ENCODE data around the gene SPDYE17. TPM values are rescaled to one million over a fixed set of nuclear protein-coding genes. Genes with fewer than 3 reads are reported as not detected.
"Not testable (repeated sequence)": the region's sequence is repeated elsewhere in the genome, so short reads cannot be mapped to it uniquely, and the experiment has no call there.

Gene SPDYE17
- total and polyA plus RNA-seq, 2 of the 8 experiments (the other 6 are each of a cell fraction or from before 2014, with no cell fraction given) = not detected

DNA sequence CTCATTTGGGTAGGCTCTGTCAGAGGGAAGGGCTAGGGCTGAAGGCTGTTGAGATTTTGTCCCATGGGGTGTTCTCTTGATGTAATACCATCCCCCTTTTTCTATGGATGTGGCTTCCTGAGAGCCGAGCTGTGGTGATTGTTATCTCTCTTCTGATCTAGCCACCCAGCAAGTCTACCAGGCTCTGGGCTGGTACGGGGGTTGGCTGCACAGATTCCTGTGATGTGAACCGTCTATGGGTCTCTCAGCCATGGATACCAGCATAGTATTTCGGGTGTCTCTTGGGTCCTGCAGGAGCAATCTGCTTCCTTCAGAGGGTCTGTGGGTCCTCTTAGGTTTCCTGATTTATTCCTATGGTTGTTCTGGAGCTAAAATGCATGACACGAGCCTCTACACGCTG lies 38.9 kb upstream of the SPDYE17 start:
- H2BK15ac ChIP-seq (ENCODE audit: low read length); H3K79me1 ChIP-seq (ENCODE audit: low read depth, low read length); H2AK5ac ChIP-seq (ENCODE audit: low read depth, low read length); H3K4ac ChIP-seq (replicated peaks; ENCODE audit: insufficient read length, low read depth, low read length); H4K20me1 ChIP-seq (replicated peaks in 1 of 2; ENCODE audit: control insufficient read depth in 1 of 2, insufficient read depth in 2 of 2, low read length in 2 of 2); FAIRE-seq; H3K27ac ChIP-seq (ENCODE audit: low read depth, low read length); H3K4me1 ChIP-seq (replicated peaks in 1 of 4; ENCODE audit: control insufficient read depth in 3 of 4, insufficient read depth in 4 of 4, low read length in 3 of 4); H4K8ac ChIP-seq (ENCODE audit: extremely low read depth, insufficient read depth, low read length); DNase-seq (ENCODE audit: low read depth in 1 of 2, low spot score in 2 of 2); H2BK120ac ChIP-seq (replicated peaks; ENCODE audit: low read depth, low read length); H2BK12ac ChIP-seq (ENCODE audit: low read depth, low read length); H3K14ac ChIP-seq (ENCODE audit: insufficient read length); H2BK5ac ChIP-seq (ENCODE audit: low read depth, low read length); H4K91ac ChIP-seq (replicated peaks; ENCODE audit: insufficient read length, low read length); H3K4me2 ChIP-seq (ENCODE audit: insufficient read depth in 1 of 2, low read depth in 2 of 2, low read length in 2 of 2); H3K18ac ChIP-seq (ENCODE audit: extremely low read depth, low read length); H3K9ac ChIP-seq (replicated peaks in 1 of 4; ENCODE audit: extremely low read depth in 1 of 4, low read depth in 3 of 4, low read length in 3 of 4); H3K4me3 ChIP-seq (ENCODE audit: extremely low read depth in 1 of 4, insufficient read depth in 2 of 4, low read depth in 3 of 4, low read length in 4 of 4); H3K23ac ChIP-seq (ENCODE audit: insufficient read length); H3K27me3 ChIP-seq (replicated peaks in 1 of 4; ENCODE audit: control insufficient read depth in 3 of 4, extremely low read depth in 1 of 4, insufficient read depth in 3 of 4, low read length in 3 of 4); H3K36me3 ChIP-seq (ENCODE audit: control insufficient read depth in 2 of 4, insufficient read depth in 4 of 4, low read length in 3 of 4); H4K5ac ChIP-seq (ENCODE audit: insufficient read length, low read depth, low read length); H3K56ac ChIP-seq (replicated peaks; ENCODE audit: insufficient read length, low read depth, low read length); H3K9me3 ChIP-seq (ENCODE audit: insufficient read depth in 2 of 2, low read depth in 1 of 2, low read length in 1 of 2); H2AFZ ChIP-seq (ENCODE audit: low read length); H3K23me2 ChIP-seq (ENCODE audit: low read depth, low read length); H3K79me2 ChIP-seq (ENCODE audit: control insufficient read depth in 1 of 2, insufficient read depth in 2 of 2, low read length in 2 of 2); H2BK20ac ChIP-seq (ENCODE audit: low read length); POLR2A ChIA-PET (ENCODE audit: partially characterized antibody): not testable (repeated sequence)
- CTCF ChIA-PET (ENCODE audit: partially characterized antibody) = interaction anchor here (1.5 kb wide), 1 partner anchor 176 kb away, joined by 3 read pairs; no protein-coding TSS in a partner anchor
- WGBS, 2 experiments (ENCODE audit: extremely low coverage in 1 of 2, insufficient coverage in 1 of 2, insufficient read length in 1 of 2, insufficient replicate concordance in 2 of 2, low coverage in 1 of 2, low lambda C conversion rate in 2 of 2, missing lambda C conversion rate in 1 of 2) = 88% methylated on average over 5 of the region's 6 CpGs; no CpG with 5 or more reads in 1 of the 2 experiments

- H4K91ac ChIP-seq (replicated peaks; ENCODE audit: insufficient read length, low read length); H3K9ac ChIP-seq (replicated peaks in 1 of 4; ENCODE audit: extremely low read depth in 1 of 4, low read depth in 3 of 4, low read length in 3 of 4); H2BK15ac ChIP-seq (ENCODE audit: low read length); H3K27me3 ChIP-seq (replicated peaks in 1 of 4; ENCODE audit: control insufficient read depth in 3 of 4, extremely low read depth in 1 of 4, insufficient read depth in 3 of 4, low read length in 3 of 4); H4K20me1 ChIP-seq (replicated peaks in 1 of 2; ENCODE audit: control insufficient read depth in 1 of 2, insufficient read depth in 2 of 2, low read length in 2 of 2); H3K56ac ChIP-seq (replicated peaks; ENCODE audit: insufficient read length, low read depth, low read length); H3K14ac ChIP-seq (ENCODE audit: insufficient read length); H3K23ac ChIP-seq (ENCODE audit: insufficient read length); H3K79me2 ChIP-seq (ENCODE audit: control insufficient read depth in 1 of 2, insufficient read depth in 2 of 2, low read length in 2 of 2); H3K4me1 ChIP-seq (replicated peaks in 1 of 4; ENCODE audit: control insufficient read depth in 3 of 4, insufficient read depth in 4 of 4, low read length in 3 of 4); H4K5ac ChIP-seq (ENCODE audit: insufficient read length, low read depth, low read length); H2BK5ac ChIP-seq (ENCODE audit: low read depth, low read length); H3K4ac ChIP-seq (replicated peaks; ENCODE audit: insufficient read length, low read depth, low read length); DNase-seq (ENCODE audit: low read depth in 1 of 2, low spot score in 2 of 2); POLR2A ChIA-PET (ENCODE audit: partially characterized antibody); H2BK120ac ChIP-seq (replicated peaks; ENCODE audit: low read depth, low read length); H3K27ac ChIP-seq (ENCODE audit: low read depth, low read length); H3K4me2 ChIP-seq (ENCODE audit: insufficient read depth in 1 of 2, low read depth in 2 of 2, low read length in 2 of 2); H2BK20ac ChIP-seq (ENCODE audit: low read length); CTCF ChIA-PET (ENCODE audit: partially characterized antibody); H3K36me3 ChIP-seq (ENCODE audit: control insufficient read depth in 2 of 4, insufficient read depth in 4 of 4, low read length in 3 of 4); H4K8ac ChIP-seq (ENCODE audit: extremely low read depth, insufficient read depth, low read length); H2AK5ac ChIP-seq (ENCODE audit: low read depth, low read length); H3K18ac ChIP-seq (ENCODE audit: extremely low read depth, low read length); H3K79me1 ChIP-seq (ENCODE audit: low read depth, low read length); H3K4me3 ChIP-seq (ENCODE audit: extremely low read depth in 1 of 4, insufficient read depth in 2 of 4, low read depth in 3 of 4, low read length in 4 of 4); H2AFZ ChIP-seq (ENCODE audit: low read length); FAIRE-seq; H3K23me2 ChIP-seq (ENCODE audit: low read depth, low read length); H3K9me3 ChIP-seq (ENCODE audit: insufficient read depth in 2 of 2, low read depth in 1 of 2, low read length in 1 of 2); H2BK12ac ChIP-seq (ENCODE audit: low read depth, low read length): not testable (repeated sequence)
- 86% methylated on average over 7 of the region's 7 CpGs; no CpG with 5 or more reads in 1 of the 2 experiments for WGBS, 2 experiments (ENCODE audit: extremely low coverage in 1 of 2, insufficient coverage in 1 of 2, insufficient read length in 1 of 2, insufficient replicate concordance in 2 of 2, low coverage in 1 of 2, low lambda C conversion rate in 2 of 2, missing lambda C conversion rate in 1 of 2)
Measured at GRCh38 chr7:77065869-77066268, 33.7 kb upstream of the SPDYE17 start.

All from H1 (cell line).